GM12801 (cell line): ENCODE results near the gene CALCOCO1.

Experiments
- CTCF ChIP-seq: IDR thresholded peaks from one replicate; pipeline ENCODE4 v1.5.1; 2011; ENCODE audit warnings: control low read depth; ENCODE audit not compliant: insufficient read length; ENCODE audit errors: extremely low read depth

CALCOCO1 gene

GRCh38 chr12:53726946-53727309, 324 bp downstream of the CALCOCO1 start:
- no peak for TF ChIP-seq CTCF

GRCh38 chr12:53726341-53726740, 911 bp downstream of the CALCOCO1 start:
- TF ChIP-seq CTCF, result no peak

- no peak for TF ChIP-seq CTCF
These were observed 1.4 kb downstream of the CALCOCO1 start for GRCh38 chr12:53725824-53726223.

- no peak for TF ChIP-seq CTCF
These were observed 4.7 kb downstream of the CALCOCO1 start for GRCh38 chr12:53722450-53723041.

- no peak for TF ChIP-seq CTCF
These were observed 6.3 kb downstream of the CALCOCO1 start for GRCh38 chr12:53720946-53721345.

GRCh38 chr12:53719649-53720048, 7.6 kb downstream of the CALCOCO1 start:
- no peak for TF ChIP-seq CTCF

GRCh38 chr12:53717319-53717718, 9.9 kb downstream of the CALCOCO1 start:
- TF ChIP-seq CTCF, result no peak
